ENCODE data around the gene TARS3.

DNA sequence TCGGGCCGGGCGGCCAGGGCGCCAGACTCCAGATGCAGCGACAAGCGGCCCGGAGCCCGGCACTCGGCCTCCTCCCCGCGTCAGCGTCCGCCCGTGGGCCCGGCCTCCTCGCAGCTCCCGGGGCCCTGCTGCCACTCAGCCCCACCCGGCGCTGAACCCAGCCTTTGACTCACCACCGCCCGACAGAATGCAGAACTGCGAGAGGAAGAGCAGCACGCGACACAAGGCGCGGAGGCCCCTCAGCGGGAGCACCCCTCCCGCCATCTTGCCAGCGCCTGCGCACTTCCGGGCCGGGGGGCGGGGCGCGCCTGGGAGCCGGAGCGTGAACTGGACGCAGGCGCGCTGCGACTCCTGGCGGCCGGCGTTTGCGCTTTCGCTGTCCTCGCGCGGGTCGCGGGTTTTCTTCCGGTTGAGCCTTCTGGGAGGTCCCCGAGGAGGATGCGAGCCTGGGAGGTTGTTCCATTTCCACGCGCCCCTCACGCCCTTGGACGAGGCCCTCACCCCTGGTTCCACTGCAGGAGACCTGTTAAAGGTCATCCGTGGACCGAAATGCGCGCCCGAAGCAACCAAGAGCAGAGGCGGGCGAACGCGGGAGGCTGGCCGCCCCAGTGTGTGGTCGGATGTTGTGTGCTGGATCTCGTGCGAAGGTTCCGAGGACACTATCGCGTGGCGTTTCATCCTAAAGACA is 72.0 kb downstream of the TARS3 start, which contains the start of gene TM2D3:
- TF ChIP-seq EZH2 (IDR thresholded peaks at IDR 0.05) (no peak), POLR2AphosphoS5 (IDR thresholded peaks at IDR 0.05; ENCODE audit: borderline replicate concordance, low read depth, low read length) (peak; percentile 94), FOXP2 (optimal IDR thresholded peaks at IDR 0.05; ENCODE audit: control extremely low read depth, extremely low read length, insufficient read depth) (no peak)

Data from SK-N-MC (cell line).